ENCODE results near the gene PPP1R13B. TPM values are rescaled to one million over a fixed set of nuclear protein-coding genes. Genes with fewer than 3 reads are reported as not detected.

Gene PPP1R13B
- total and polyA plus RNA-seq, 7 donors = 8.6 to 26.9 (median 9.9) TPM

DNA sequence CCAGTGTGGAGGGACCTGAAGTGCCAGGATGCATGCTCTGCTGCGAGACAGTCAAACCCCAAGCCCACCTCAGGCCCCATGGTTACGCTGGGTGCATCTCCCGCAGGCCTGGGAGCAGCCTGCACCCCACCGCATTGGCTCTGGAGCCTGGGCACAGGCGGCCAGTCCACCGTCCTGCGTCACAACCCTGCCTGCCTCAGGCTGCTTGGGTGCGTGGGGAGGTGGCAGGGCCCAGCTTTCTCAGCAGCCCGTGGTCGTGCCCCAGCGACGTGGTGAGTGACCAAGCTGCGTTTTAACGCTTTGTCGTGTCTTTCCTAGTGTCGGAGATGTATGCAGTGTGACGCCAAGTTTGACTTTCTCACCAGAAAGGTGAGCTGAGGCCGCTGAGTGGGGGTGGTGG is 120.9 kb downstream of the PPP1R13B start:
- H3K36me3 ChIP-seq = peaks cover 16 to 51% (median 21%) of the 10 kb centered on the region in 4 donors
- H3K27ac ChIP-seq = peak overlapping the region in 1 of 4 donors; percentile 85
- no peak overlapping the region for H3K4me3 ChIP-seq
- H3K9me3 ChIP-seq = no peaks in the 10 kb centered on the region
- TF ChIP-seq POLR2AphosphoS5 (IDR thresholded peaks at IDR 0.05) (no peak), POLR2A (IDR thresholded peaks at IDR 0.05) (no peak), EP300 (IDR thresholded peaks at IDR 0.05) (no peak)
- TF ChIP-seq, protein P1, sequence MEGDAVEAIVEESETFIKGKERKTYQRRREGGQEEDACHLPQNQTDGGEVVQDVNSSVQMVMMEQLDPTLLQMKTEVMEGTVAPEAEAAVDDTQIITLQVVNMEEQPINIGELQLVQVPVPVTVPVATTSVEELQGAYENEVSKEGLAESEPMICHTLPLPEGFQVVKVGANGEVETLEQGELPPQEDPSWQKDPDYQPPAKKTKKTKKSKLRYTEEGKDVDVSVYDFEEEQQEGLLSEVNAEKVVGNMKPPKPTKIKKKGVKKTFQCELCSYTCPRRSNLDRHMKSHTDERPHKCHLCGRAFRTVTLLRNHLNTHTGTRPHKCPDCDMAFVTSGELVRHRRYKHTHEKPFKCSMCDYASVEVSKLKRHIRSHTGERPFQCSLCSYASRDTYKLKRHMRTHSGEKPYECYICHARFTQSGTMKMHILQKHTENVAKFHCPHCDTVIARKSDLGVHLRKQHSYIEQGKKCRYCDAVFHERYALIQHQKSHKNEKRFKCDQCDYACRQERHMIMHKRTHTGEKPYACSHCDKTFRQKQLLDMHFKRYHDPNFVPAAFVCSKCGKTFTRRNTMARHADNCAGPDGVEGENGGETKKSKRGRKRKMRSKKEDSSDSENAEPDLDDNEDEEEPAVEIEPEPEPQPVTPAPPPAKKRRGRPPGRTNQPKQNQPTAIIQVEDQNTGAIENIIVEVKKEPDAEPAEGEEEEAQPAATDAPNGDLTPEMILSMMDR (IDR thresholded peaks at IDR 0.05) = no peak
- no peak for DNase-seq
- H3K27me3 ChIP-seq = no peaks in the 10 kb centered on the region
- peaks cover 0 to 37% (median 34%) of the 10 kb centered on the region in 4 donors for H3K4me1 ChIP-seq
- intact Hi-C loops (cut with DNase I) = no loop called here
- WGBS, 2 donors = 95% methylated on average over 18 of the region's 18 CpGs

DNA sequence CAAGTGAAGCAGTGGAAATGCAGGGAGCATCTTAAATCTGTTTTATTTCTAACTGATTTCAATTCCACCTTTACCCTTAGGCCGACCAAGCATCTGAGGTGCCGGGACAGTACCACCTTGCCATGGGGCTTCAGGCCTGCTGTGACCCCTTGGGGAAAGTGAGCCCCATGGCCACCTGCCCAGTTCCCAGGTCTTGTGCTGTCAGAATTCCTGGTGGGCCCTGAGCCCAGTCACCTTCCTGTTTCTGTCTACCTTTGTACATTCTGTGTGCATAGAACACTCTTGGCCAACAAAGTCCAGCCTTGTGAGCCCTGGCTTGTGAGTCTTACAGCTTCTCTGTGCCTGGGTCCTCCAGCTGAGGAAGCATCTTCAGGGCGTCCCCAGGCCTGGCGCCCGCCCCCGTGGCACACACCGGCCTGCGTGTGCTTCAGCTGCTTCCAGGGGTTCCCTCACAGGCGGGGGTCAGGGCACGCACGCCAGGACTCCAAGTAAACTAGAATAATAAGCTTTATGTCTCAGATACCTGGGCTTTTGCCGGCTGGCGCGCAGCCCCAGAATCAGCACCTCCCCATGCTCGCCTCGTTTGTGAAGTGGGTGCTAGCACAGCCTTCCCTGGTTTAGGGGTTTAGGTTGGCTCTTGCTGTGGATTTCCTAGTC is 121.5 kb downstream of the PPP1R13B start:
- intact Hi-C loops (cut with DNase I) = no loop called here
- peaks cover 16 to 49% (median 21%) of the 10 kb centered on the region in 4 donors for H3K36me3 ChIP-seq
- TF ChIP-seq POLR2A (IDR thresholded peaks at IDR 0.05) (no peak), POLR2AphosphoS5 (IDR thresholded peaks at IDR 0.05) (no peak), EP300 (IDR thresholded peaks at IDR 0.05) (no peak)
- TF ChIP-seq, protein P1 (IDR thresholded peaks at IDR 0.05) = no peak
- H3K27ac ChIP-seq = peak overlapping the region in 2 of 4 donors; percentile 81 to 85
- no peak overlapping the region for H3K4me3 ChIP-seq
- 96 to 97% methylated on average over 16 of the region's 16 CpGs for WGBS, 2 donors
- no peak for DNase-seq
- H3K4me1 ChIP-seq = peaks cover 0 to 43% (median 38%) of the 10 kb centered on the region in 4 donors
- no peaks in the 10 kb centered on the region for H3K9me3 ChIP-seq
- H3K27me3 ChIP-seq = no peaks in the 10 kb centered on the region

DNA sequence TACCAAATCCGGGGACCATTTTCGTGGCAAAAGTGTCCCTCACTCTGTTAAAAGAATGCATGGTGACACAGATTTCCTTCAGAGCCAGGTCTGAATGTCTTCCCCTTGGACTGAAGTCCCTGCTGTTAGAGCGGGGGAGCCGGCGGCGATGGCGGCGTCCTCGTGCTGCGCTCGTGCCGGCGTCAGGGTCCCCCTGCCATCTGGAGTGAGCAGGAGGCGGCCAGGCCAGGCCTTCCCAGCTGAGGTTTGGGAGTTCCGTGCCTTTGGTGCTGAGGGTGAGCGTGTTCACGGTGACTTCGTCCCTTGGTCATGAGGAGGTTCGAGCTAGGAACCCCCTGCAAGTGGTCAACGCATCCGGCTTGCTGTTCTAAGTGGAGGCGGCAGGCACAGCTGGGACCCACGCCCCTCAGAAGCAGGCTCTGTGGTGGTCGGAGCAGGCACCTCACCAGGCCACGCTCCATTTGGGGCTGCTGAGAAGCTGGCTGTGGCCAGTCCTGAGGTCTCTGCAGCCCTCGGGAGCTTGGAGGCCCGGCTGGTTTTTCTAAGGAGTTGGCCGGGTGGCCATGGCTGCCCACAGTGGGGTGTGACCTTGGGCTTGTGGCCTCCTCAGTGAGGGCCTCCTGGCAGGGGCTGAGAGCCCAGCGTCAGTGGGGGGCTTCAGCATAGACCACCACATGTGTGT is 122.2 kb downstream of the PPP1R13B start:
- WGBS, 2 donors = 95 to 96% methylated on average over 29 of the region's 29 CpGs
- Histone ChIP-seq H3K9me3 (no peaks in the 10 kb centered on the region), H3K4me3 (no peak overlapping the region), H3K36me3 (peaks cover 15 to 41% (median 17%) of the 10 kb centered on the region in 4 donors), H3K4me1 (peaks cover 0 to 48% (median 40%) of the 10 kb centered on the region in 4 donors), H3K27me3 (no peaks in the 10 kb centered on the region), H3K27ac (peak overlapping the region; percentile 76 to 85 (median 82))
- intact Hi-C loops (cut with DNase I) = no loop called here
- TF ChIP-seq POLR2A (IDR thresholded peaks at IDR 0.05) (no peak), POLR2AphosphoS5 (IDR thresholded peaks at IDR 0.05) (no peak), EP300 (IDR thresholded peaks at IDR 0.05) (no peak)
- TF ChIP-seq, protein P1 (IDR thresholded peaks at IDR 0.05) = no peak
- no peak for DNase-seq

DNA sequence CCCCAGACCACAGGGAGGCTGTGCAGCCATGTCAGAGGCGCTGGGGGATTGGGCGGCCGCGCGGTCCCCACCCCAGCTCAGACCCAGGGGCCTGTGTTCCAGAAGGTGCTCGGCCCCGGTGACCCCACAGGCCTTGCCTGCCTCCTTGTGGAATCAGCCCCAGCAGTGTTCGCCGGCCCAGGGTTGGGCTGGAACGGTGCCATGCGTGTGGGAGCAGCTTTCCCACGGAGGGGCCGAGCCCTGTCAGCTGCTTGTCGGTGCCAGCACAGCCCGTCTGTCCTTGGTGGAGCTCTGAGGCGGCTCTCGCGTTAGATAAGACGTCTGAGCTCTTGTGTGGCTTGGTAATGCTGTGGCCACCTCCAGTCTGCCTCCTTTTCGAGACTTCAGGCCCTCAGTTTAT is 123.3 kb downstream of the PPP1R13B start:
- DNase-seq = peak; percentile 88
- Histone ChIP-seq H3K27me3 (no peaks in the 10 kb centered on the region), H3K4me1 (peaks cover 0 to 58% (median 40%) of the 10 kb centered on the region in 4 donors), H3K9me3 (no peaks in the 10 kb centered on the region), H3K27ac (peak overlapping the region; percentile 76 to 85 (median 82)), H3K36me3 (peaks cover 4 to 31% (median 7%) of the 10 kb centered on the region in 4 donors), H3K4me3 (peak overlapping the region in 1 of 4 donors; percentile 1)
- intact Hi-C loops (cut with DNase I) = no loop called here
- TF ChIP-seq, protein P1 (IDR thresholded peaks at IDR 0.05) = peak in 1 of 4 experiments; percentile 24
- no peak for TF ChIP-seq EP300 (IDR thresholded peaks at IDR 0.05)
- WGBS, 2 donors = 45 to 77% methylated on average over 20 of the region's 20 CpGs
